Measurements from ENCODE around the gene MEIOSIN.

GRCh38 chr19:45777395-45777961, 44.2 kb downstream of the MEIOSIN start:
- TF ChIP-seq CTCF (IDR thresholded peaks at IDR 0.05; ENCODE audit: low read depth, low read length) (no peak), POLR2A (IDR thresholded peaks at IDR 0.05; ENCODE audit: extremely low read depth, insufficient read length) (no peak), MAX (IDR thresholded peaks at IDR 0.05; ENCODE audit: low read depth, low read length) (no peak)
